ENCODE data around the gene ADRM1. TPM values are rescaled to one million over a fixed set of nuclear protein-coding genes. Genes with fewer than 3 reads are reported as not detected.

Gene ADRM1
- total RNA-seq, 1 experiment from 2014 or later = 290 TPM

DNA sequence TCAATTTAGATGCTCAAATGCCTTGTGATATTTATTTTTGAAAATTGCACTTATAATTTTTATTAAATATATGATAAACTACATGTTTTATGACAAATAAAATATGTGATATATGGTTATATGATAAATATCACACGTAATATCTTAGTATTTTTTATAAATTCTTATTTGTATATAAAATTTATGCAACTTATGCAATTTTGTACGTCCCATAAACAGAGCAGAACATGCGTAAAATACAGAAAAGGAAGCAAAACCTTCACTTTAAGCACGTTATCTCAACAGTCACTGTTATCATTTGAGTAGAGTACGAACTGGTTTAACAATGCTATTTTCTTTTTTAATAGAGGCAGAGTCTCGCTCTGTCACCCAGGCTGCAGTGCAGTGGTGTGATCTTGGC, 15.7 kb upstream of the ADRM1 start:
- Histone ChIP-seq H3K36me3 (replicated peaks; ENCODE audit: control insufficient read depth, insufficient read depth, low read length) (peaks cover 8% of the 10 kb centered on the region), H3K4me3 (ENCODE audit: insufficient read depth, low read depth, low read length) (no peak overlapping the region), H3K27me3 (ENCODE audit: control insufficient read depth, insufficient read depth, low read length) (no peaks in the 10 kb centered on the region)
- no peak for DNase-seq

DNA sequence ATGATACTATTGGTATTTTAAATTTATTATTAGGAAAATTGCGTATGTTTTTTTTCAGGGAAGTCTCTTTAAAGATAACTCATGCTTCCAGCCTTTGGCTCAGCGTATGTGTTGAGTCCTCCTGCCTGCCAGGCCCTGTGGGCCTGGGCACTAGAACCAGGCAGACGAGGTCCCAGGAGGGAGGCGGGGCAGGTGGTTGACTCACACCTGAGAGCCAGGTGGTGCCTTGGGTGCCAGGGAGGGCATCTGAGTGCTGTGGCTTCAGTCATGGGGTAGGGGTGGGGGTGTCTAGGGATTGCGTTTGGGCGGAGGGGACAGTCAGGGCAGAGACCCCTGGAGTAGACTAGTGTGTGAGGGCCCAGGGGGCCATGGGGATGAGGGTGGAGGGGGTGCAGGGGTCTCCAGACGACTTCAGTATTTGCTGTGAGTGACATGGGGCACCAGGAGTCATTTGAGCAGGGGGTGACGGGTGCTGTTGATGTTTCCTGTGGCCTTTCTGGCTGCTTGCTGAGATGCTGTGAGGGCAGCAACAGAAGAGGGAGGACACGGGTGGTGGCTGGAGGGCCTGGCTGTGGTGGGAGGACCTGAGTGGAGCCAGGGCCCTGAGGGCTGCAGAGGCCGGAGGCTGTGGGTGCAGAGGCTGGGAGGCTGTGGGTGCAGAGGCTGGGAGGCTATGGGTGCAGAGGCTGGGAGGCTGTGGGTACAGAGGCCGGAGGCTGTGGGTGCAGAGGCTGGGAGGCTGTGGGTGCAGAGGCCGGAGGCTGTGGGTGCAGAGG, 14.8 kb upstream of the ADRM1 start:
- DNase-seq = no peak
- Histone ChIP-seq H3K27me3 (ENCODE audit: control insufficient read depth, insufficient read depth, low read length) (no peaks in the 10 kb centered on the region), H3K36me3 (replicated peaks; ENCODE audit: control insufficient read depth, insufficient read depth, low read length) (peaks cover 8% of the 10 kb centered on the region), H3K4me3 (ENCODE audit: insufficient read depth, low read depth, low read length) (no peak overlapping the region)

DNA sequence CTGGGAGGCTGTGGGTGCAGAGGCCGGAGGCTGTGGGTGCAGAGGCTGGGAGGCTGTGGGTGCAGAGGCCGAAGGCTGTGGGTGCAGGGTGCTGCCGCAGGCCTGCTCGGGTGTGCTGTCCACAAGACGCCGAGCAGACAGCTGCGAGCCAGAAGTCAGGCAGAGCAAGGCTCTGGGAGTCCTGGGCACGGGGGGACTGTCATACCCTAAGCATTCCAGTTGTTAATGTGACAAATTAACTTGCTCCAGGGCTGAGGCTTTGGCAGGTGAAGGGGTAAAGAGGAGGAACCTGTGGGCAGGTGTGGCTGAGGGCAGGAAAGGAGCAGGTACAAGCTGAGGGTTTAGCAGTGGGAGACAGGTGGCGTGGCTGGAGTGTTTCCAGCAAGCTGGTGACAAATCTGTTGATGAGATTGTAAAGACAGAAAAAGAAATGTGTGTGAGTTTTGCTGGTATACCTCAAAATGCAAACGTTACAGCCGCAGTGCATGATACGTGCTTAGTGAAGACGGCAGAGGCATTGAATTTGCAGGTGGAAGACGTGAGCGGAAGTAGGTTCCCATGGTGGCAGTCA, 14.2 kb upstream of the ADRM1 start:
- DNase-seq = no peak
- Histone ChIP-seq H3K27me3 (ENCODE audit: control insufficient read depth, insufficient read depth, low read length) (no peaks in the 10 kb centered on the region), H3K36me3 (replicated peaks; ENCODE audit: control insufficient read depth, insufficient read depth, low read length) (peaks cover 8% of the 10 kb centered on the region), H3K4me3 (ENCODE audit: insufficient read depth, low read depth, low read length) (no peak overlapping the region)

DNA sequence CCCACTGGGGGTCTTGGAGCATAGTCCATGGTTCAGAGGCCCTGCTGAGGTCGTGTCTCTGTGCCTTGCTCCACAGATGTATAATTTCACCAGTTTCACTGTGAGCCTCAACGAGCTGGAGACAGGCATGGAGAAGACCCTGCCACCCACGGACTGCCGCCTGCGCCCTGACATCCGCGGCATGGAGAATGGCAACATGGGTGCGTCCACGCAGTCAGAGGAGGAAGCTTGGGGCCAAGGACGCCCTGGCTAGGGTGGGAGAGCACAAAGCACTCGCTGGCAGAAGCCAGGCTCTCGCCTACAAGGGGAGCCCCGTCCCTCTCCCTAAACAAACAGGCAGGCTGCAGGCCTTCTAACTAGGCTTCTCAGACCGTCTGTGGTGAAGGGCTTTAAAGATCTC, 13.7 kb upstream of the ADRM1 start:
- no peak overlapping the region for H3K4me3 ChIP-seq (ENCODE audit: insufficient read depth, low read depth, low read length)
- H3K27me3 ChIP-seq (ENCODE audit: control insufficient read depth, insufficient read depth, low read length) = no peaks in the 10 kb centered on the region
- H3K36me3 ChIP-seq (replicated peaks; ENCODE audit: control insufficient read depth, insufficient read depth, low read length) = peaks cover 8% of the 10 kb centered on the region
- no peak for DNase-seq

DNA sequence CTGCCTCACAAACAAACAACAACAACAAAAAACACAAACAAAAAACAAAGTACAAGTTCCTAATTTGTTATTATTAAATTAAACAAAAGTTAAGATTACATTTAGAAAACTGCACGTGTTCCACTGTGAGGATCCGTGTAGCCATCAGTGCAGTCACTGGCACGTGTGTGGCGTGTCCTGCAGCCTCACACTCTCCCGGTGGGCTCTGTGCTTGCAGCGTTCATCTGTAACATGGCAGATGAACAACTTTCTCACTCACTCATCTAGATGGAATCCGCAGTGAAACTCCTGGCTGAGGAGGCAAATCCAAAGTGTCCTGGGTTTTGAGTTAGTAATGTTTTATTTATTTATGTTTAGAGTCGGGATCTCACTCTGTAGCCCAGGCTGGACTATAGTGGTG, 12.9 kb upstream of the ADRM1 start:
- H3K27me3 ChIP-seq (ENCODE audit: control insufficient read depth, insufficient read depth, low read length) = no peaks in the 10 kb centered on the region
- no peak overlapping the region for H3K4me3 ChIP-seq (ENCODE audit: insufficient read depth, low read depth, low read length)
- H3K36me3 ChIP-seq (replicated peaks; ENCODE audit: control insufficient read depth, insufficient read depth, low read length) = peaks cover 8% of the 10 kb centered on the region
- no peak for DNase-seq

DNA sequence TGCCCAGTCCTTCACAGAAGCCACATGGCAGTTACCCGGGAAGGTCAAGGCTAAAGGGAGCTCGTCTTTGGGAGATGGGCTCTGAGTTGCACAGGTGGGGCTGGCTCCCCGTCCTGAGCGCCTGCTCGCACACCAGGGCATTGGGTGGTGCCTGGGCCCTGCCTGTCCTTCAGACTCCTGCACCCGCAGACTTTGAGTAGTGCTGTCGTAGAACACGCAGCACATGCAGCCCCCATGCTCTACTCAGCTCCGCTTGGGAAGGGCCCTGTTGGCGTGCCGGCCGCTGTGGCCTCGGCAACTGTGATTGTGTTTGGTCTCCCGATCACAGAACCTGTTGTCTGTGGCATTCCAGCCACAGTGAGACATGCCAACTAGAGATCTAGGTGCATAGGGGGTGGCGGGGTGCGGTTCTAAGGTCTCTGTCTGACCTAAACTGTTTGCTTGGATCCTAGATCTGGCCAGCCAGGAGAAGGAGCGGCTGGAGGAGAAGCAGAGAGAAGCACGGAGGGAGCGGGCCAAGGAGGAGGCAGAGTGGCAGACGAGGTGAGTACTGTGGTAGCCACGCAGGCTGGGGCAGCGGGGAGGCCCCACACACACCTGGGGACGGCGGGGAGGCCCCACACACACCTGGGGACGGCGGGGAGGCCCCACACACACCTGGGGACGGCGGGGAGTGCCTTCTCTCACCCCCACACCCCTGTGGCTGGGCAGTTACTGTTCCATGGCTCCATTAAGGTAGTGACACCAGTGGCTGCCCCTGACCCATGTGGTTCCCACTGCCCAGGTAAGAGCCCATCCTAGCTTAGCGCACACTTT, 11.3 kb upstream of the ADRM1 start:
- no peaks in the 10 kb centered on the region for H3K27me3 ChIP-seq (ENCODE audit: control insufficient read depth, insufficient read depth, low read length)
- H3K36me3 ChIP-seq (replicated peaks; ENCODE audit: control insufficient read depth, insufficient read depth, low read length) = peaks cover 3% of the 10 kb centered on the region
- H3K4me3 ChIP-seq (ENCODE audit: insufficient read depth, low read depth, low read length) = no peak overlapping the region
- DNase-seq = no peak

DNA sequence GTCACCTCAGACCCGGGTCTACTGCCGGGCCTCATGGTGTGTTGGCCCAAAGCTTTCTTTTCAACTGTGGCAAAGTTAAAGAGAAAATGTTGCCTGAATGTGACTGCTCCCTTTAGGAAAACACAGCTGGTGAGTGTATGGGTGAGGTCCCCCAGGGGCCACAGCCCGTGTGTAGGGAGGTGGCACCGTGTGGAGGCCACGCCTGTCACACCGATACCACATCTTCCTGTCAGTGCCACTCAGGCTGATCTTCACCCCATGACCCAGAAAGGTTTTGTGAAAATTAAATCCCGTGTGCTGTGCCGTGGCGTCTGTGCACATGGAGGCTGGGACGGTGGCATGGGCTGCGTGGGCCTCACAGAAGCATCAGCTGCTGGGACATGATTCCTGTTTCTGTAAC, 10.7 kb upstream of the ADRM1 start:
- H3K27me3 ChIP-seq (ENCODE audit: control insufficient read depth, insufficient read depth, low read length) = no peaks in the 10 kb centered on the region
- no peak for DNase-seq
- peaks cover 1% of the 10 kb centered on the region for H3K36me3 ChIP-seq (replicated peaks; ENCODE audit: control insufficient read depth, insufficient read depth, low read length)
- H3K4me3 ChIP-seq (ENCODE audit: insufficient read depth, low read depth, low read length) = no peak overlapping the region

DNA sequence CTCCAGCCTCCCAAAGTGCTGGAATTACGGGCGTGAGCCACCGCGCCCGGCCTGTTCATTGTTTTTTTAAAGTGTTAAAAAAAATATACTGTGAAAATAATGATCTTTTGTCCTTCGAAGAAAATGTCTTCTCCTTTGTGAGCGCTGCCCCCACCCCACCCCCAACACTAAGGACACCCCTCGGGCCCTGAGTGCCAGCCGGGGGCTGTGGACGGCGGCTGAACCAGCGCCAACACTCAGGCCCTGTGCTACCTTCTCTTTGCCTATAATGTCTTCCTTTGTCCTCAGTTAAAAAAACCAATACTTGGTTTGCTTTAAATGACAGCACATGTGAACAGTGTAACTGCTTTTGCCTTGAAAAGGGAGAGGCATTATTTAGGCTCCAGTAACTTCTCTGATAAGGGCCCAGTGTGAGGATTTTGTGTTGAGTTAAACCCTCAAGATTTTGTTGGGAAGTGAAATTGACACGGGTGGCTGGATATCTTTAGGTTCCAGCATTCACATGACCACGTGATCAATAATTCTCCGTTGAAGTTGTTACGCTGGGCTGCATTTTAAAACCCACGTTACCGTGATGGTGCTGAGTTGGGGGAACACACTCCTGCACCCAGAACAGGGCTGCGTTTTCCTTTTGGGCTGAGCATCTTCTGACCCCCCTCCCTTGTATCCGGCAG, 9.5 kb upstream of the ADRM1 start:
- no peak for DNase-seq
- Histone ChIP-seq H3K36me3 (replicated peaks; ENCODE audit: control insufficient read depth, insufficient read depth, low read length) (peaks cover 1% of the 10 kb centered on the region), H3K27me3 (ENCODE audit: control insufficient read depth, insufficient read depth, low read length) (no peaks in the 10 kb centered on the region), H3K4me3 (ENCODE audit: insufficient read depth, low read depth, low read length) (no peak overlapping the region)

DNA sequence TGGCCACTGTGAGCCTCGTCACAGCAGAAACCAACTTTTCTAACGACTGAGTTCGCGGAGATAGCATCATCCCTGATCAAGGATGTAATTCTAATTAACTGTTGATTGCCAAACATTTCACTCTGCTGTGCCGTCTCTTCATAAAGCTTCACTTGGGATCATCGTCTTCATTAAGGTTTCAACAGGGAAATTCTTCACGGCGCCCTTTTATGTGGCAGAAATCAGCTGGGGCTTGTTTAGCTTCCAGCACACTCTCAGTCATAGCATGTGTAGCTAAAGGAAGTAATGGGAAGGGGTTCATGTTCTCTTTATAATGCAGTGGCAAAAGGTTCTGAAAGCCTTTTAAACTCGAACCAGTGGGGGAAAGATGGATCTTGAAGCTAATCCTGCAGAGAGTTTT, 8.9 kb upstream of the ADRM1 start:
- no peak for DNase-seq
- Histone ChIP-seq H3K36me3 (replicated peaks; ENCODE audit: control insufficient read depth, insufficient read depth, low read length) (peaks cover 1% of the 10 kb centered on the region), H3K4me3 (ENCODE audit: insufficient read depth, low read depth, low read length) (no peak overlapping the region), H3K27me3 (ENCODE audit: control insufficient read depth, insufficient read depth, low read length) (no peaks in the 10 kb centered on the region)

DNA sequence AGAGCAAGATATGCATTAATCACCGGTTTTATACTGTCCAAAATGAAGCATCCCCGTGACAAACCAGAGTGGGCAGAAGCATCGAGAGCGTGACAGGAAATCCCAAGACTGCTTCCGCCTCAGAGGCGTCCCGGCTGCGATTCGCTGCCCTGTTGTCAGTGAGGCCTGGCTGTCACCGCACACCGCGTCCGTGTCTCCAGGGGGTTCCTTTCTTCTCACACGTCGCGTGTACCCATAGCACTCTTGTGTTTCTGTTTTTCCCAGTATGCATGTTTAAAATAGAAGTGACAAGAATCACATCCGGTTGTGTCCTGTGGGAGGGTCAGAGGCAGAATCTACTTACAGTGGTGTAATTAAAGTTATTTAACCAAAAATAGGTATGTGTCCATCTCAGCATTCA, 8.3 kb upstream of the ADRM1 start:
- Histone ChIP-seq H3K36me3 (replicated peaks; ENCODE audit: control insufficient read depth, insufficient read depth, low read length) (peaks cover 1% of the 10 kb centered on the region), H3K4me3 (ENCODE audit: insufficient read depth, low read depth, low read length) (no peak overlapping the region), H3K27me3 (ENCODE audit: control insufficient read depth, insufficient read depth, low read length) (no peaks in the 10 kb centered on the region)
- no peak for DNase-seq

DNA sequence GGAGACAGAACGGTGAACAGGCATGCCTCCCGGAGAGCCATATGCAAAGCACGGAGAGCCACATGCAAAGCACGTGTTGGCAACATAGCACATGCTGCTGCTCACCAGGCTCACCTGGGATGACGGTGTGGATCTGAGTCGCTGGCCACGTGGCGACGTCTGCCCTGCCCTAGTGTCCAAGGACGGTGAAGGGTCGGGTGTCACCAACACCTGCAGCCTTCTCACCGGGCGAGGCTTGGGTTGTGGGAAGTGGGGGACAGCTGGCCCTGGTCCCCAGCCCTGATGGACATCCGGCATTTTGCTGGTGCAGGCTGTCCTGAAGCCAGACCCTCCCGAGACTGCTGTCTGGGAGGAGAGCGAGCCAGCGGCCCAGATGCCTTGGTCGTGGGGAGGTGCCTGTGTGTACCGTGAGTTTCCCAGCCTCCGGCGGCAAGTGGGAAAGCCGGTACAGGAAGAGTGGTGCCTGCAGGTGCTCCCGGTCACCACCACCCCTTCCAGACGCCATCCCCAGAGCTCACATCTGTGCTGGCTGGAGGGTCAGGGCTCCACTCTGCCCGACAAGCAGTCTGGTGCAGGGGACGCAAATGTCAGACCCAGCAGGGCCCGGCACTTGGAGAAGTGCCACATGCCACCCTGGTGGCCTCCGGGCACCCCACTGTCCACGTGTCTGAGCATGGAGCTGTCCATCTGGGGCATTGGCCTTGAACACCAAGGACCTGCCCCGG, 5.9 kb upstream of the ADRM1 start:
- no peak for DNase-seq
- H3K36me3 ChIP-seq (replicated peaks; ENCODE audit: control insufficient read depth, insufficient read depth, low read length) = peaks cover 1% of the 10 kb centered on the region
- no peak overlapping the region for H3K4me3 ChIP-seq (ENCODE audit: insufficient read depth, low read depth, low read length)
- no peaks in the 10 kb centered on the region for H3K27me3 ChIP-seq (ENCODE audit: control insufficient read depth, insufficient read depth, low read length)

DNA sequence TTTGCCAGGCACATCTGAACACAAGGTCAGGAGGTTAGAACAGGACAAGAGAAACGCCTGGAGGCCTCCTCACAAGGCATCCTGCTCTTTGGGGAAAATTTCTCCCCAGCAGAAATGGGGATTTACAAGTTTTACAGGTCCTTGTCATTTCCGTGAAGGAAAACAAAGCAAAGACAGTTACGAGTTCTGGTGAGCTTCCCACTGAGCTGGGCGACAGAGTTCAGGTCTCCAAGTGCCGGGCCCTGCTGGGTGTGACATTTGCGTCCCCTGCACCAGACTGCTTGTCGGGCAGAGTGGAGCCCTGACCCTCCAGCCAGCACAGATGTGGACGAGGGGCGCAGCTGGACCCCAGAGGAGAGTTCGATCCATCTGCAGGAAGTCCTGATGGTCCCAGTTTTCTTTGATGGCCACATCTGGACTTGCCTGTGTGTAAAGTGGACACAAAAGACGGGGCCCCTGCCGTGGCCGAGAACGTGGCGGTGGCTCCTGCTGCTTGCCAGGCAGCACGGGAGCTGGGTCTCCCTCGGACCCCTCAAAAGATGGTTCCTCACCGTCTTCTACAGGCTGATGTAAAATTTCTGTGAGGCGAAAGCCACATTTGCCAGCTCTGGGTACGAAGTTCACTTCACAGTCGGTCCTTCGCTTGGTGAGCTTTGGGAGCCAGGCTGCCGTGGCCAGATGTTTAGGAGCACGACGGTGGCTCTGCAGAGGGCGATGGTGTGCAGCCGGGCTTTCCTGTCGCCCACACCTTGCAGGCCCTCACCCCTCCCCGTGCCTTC, 5.2 kb upstream of the ADRM1 start:
- peak; percentile 68 for DNase-seq
- H3K36me3 ChIP-seq (replicated peaks; ENCODE audit: control insufficient read depth, insufficient read depth, low read length) = no peaks in the 10 kb centered on the region; the same call in none of the 2 replicates
- no peaks in the 10 kb centered on the region for H3K27me3 ChIP-seq (ENCODE audit: control insufficient read depth, insufficient read depth, low read length)
- no peak overlapping the region for H3K4me3 ChIP-seq (ENCODE audit: insufficient read depth, low read depth, low read length)

DNA sequence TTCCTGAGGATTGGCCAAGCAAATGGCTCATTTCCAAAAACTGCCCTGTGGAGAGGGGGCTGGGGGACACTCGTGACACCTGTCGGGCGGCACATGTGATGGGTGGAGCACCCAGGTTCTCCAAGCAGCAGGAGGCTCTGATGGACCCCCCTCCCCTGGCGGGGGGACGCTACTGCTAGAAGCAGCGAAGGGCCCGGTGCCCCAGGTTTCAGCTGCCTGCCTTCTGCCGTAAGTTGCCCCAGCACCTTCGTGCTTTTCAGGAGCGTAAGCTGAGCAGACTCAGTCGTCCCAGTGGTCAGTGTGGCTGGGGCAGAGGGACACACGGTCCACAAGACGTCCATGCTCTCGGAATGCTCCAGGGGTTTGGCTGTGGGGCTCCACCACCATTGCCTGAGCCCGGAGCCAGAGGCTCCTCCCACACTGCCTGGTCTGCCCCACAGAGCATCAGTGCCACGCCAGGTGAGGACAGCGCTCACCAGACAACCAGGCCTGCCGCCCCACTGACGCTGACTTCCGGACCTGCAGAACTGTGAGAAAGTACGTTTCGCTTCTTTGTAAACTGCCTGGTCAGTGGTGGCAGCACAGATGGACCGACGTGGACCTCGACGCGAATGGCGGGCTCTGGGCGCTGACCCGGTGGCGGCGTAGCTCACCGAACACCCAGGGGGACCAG, 4.1 kb upstream of the ADRM1 start:
- Histone ChIP-seq H3K36me3 (replicated peaks; ENCODE audit: control insufficient read depth, insufficient read depth, low read length) (peaks cover 1% of the 10 kb centered on the region), H3K4me3 (ENCODE audit: insufficient read depth, low read depth, low read length) (no peak overlapping the region), H3K27me3 (ENCODE audit: control insufficient read depth, insufficient read depth, low read length) (no peaks in the 10 kb centered on the region)
- DNase-seq = peak; percentile 59
